ENCODE measurements around the gene DPP10.

Gene DPP10

DNA sequence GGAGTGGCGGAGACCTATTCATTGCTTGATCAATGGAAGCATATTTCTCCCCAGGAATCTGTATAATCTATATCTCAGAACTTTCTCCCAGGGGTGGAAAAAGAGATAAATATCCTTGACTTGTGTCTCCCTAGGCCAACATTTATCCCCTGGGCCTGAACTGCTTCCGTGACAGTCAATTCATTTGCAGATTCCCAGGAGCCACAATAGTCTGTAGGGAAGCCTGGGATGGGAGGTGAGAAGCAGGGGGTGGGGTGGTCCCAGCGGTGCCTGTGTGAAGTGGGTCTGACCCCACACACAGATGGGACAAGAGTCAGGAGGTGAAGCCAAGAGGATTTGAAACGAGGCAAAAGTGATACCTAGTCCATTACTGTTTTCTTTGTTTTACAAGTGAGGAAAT lies 166.8 kb downstream of the DPP10 start:
- no peak for DNase-seq (ENCODE audit: low read depth)

DNA sequence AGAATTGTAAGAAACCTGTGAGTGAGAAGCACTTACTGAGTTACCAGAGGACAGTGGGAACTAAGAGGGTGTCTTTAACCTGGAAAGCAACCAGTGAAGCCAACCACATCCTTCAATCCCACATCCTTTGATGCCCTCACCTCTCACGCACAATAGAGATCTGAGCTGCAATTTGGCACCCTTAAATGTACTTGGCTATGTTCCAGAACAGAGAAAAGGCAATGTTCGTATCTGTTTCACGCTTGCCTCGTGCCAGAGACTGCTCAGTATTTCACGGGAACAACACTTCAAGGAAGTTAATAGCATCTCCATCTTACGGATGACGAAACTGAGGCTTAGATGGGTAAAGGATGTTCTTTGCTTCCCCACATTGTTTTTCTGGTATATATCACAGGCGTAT lies 167.4 kb downstream of the DPP10 start:
- DNase-seq (ENCODE audit: low read depth), result no peak

DNA sequence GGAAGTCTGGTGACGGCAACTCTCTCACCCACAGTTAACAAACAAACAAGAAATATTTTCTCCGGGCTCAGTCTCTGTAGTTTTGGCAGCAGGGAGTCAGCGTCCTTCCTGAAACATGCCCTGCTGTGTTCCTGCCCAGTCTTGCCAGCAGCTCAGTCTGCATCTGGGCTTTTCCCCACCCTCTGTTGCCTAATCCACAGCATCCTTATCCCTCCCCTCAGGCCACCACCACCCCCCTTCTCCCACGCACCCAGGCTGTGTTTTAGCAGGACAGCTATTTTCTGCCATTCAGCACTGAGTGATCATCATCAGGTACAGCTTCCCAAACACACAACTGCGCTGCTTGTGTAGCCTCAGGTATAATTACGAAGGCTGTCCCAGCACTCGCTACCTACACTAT lies 168.2 kb downstream of the DPP10 start:
- DNase-seq (ENCODE audit: low read depth), result no peak

DNA sequence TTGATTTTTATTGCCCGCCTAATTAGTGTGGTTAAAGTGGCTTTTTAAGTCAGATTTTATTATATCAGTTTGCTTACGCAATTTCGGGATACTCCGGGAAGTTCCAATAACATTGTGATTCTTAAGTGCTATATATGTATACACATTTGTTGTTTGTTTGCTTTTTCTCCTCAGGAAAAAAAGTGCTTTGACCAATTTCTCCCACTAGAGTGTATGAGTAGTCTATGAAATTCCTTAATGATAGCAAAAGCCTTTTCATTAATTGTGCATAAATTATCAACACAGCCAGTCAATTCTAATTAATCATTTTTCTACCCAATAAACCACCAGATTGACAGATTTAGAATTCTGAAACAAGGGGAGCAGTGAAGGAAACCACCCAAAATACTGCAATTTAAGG lies 172.2 kb downstream of the DPP10 start:
- no peak for DNase-seq (ENCODE audit: low read depth)

DNA sequence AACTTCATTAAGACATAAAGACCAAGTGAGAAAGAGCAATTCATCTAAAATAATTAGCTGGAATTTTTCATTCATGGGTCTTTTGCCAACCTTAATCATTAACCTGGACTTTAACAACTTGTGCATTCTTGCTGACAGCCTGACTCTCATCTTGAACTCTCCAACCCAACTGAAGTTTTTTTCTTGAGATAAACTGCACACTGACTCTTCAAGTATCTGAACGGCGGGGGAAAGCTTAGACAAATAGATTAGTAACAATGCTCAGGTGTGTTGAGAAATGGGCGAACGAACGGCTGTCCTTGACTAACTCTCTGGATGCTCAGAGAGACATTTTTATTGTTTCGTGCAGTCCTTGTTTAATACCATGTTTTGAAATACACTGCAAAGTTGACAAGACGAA lies 186.0 kb downstream of the DPP10 start:
- no peak for DNase-seq (ENCODE audit: low read depth)

DNA sequence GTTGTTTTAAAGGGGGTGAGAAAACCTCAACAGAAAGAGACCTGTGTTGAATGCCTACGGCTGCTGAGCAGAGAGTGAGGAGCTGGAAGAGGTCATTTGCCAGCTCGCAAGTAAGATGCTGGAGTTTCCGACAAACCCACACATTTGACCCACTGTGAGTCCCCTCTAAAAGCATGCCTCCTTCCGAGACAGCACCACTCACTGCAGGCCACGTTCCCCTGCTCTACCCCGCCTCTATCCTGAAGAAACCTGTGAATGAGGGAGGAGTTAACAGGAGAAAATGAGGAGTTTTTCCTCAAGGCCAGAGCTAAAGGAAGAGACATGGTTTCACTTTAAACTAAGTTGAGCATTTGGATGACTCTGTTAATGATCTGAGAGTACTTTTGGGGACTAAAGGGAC lies 188.7 kb downstream of the DPP10 start:
- DNase-seq (ENCODE audit: low read depth), result no peak

DNA sequence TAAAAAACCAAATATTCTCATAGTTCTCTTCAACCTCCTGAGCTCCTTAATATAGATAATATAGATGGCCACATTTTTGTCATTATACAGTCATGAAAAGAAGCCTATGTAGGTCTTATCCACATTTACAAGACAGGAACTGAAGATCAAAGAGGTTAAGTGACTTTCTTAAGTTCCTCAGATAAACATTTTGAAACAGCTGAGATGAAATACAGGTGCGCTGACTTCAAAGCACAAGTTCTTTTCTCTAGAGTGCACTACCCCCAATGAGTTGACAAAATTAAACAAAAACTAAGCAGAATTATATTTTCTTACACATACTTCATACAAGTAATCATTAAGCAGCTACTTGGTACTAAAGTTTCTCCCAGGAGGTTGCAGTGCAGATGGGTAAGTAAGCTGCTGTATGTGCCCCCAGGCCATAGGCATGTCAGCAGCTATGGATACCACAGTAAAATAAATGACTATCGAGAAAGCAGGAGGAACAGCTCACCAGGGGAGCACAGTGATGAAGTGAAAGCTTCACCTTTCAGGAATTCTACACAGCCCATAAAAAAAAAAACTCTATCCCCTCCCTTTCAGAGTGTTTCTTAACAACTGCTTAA lies 199.8 kb downstream of the DPP10 start:
- DNase-seq (ENCODE audit: low read depth), result no peak

DNA sequence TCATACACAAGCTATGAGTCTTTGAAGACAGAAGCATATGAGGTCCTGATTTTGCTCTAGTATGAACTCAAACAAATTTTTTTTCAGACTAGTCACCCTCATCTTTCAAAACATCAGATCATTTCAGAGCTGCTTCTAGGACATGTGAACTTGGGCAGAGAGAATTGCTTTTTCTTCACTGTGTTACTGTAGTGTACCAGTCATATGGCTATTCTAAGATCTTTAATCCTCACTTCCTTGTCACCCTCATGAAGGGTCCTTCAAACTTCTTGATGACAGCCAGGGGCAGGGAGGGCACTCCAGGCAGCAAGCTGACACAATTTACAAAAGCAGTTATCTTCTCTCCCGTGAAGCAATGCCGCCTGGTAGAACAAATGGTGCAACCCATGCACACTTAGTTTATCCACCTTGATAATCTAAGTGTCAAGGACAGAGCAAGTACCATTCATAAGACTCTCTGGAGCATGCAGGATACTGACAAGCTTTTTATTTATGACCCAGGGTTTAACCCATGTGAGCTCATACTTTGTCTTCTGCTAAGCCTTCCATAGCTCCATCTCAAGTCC lies 200.6 kb downstream of the DPP10 start:
- no peak for DNase-seq (ENCODE audit: low read depth)

DNA sequence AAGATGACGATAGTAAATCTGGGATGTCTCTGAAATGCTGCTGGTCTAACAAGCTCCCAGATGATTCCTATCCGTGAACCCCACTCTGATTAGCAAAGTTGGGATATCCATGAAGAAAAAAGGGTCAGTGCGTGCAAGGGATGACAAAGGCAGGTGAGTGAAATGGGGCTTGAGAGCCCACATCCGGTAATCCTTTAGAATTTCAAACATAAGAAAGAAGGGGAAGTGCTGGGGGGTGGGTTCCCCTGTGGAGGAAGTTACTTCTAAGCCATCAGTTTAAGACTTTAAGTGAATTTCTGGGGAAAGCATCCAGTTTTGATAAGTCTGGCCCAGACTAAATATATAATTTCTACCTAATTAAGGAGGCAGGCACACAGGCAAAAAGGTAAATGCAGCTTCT lies 209.5 kb downstream of the DPP10 start:
- no peak for DNase-seq (ENCODE audit: low read depth)

DNA sequence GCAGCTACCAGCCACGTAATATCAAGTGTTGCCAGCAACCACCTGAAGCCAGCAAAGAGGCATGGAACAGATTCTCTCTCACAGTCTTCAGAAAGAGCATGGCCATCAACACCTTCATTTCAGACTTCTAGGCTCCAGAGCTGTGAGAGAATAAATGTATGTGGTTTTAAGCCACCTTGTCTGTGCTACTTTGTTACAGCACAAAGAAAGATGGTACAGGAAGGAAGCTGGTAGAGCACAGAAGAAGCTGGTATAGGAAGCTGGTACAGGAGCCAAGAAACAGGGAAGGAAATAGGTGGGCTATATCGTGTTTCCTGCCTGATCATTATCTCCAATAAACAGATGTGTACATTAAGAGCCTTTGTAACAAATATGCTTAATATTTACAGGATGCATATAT lies 217.4 kb downstream of the DPP10 start:
- no peak for DNase-seq (ENCODE audit: low read depth)

DNA sequence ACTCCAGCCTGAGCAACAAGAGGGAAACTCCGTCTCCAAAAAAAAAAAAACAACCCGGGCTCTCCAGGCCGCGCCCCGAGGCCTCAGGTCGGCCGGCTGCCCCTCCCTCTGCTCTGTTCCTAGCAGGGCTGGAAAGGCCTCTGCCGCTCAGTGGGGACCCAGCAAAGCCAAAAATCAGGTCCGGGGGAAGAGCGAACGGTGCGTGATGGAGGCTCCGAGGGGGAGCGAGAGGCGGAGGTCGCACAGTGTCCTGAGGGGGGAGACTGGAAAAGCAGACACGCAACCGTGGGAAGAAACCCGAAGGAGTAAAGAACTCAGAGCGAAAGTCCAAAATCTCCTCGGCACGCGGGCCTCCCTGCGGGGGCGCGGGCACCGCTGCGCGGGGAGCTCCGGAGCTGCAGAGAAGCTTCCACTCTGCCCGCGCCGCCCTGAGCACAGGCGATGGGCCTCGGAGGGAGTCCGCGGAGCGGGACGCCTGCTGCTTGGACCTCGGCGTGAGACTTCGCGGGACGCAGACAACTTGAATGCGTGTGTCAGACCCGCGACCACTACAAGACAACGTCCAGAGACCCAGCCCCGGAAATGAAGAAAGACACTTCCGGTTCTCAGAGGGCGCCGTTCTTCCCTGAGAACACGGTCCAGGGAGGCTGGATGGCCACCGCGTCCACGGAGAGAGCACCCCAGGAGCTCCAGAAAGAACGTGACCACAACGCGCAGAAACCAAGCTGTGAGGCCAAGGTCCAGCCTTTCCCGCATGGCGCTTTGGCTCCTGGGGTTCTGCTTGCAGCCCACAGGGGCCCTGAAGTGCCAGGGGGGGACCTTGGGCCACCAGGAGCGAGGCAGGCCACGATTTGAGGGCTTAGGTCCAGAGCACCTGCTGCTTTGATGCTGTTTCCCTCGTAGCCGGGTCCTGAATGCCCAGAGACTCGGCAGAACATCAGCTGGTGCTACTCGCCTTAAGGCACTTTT lies 219.8 kb downstream of the DPP10 start:
- DNase-seq (ENCODE audit: low read depth), result no peak

DNA sequence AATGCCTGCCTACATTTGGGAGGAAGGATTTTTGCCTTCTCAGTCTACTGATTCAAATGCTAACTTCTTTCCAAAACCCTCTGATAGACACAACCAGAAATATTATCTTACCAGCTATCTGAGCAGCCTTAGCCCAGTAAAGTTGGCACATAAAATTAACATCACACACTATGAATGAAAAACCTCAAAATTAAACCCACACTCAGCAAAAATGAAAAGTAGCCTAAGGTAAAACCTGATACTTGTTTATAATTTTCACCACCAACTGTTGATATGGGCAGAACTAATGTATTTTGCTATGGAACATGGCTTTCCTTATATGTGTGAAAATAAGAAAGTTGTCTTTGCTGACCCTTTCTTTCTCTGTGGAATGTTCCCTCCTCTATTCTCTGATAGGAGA lies 226.0 kb downstream of the DPP10 start:
- no peak for DNase-seq (ENCODE audit: low read depth)

DNA sequence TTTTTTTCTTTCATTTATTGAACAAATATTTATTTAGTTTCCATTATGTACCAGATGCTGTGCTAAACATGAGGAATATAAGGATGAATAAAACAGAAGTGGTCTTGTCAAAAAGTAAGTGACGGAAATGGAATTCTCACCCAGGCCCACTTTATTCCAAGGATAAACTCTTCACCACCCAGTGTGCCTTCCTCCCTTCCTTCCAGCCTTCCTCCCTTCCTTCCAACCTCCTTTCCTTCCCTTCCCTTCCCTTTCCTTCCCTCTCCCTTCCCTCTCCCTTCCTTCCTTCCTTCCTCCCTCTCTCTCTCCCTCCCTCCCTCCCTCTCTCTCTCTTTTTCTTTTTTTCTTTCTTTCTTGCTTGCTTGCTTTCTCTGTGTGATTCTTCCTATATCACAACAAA lies 240.8 kb downstream of the DPP10 start:
- no peak for DNase-seq (ENCODE audit: low read depth)

DNA sequence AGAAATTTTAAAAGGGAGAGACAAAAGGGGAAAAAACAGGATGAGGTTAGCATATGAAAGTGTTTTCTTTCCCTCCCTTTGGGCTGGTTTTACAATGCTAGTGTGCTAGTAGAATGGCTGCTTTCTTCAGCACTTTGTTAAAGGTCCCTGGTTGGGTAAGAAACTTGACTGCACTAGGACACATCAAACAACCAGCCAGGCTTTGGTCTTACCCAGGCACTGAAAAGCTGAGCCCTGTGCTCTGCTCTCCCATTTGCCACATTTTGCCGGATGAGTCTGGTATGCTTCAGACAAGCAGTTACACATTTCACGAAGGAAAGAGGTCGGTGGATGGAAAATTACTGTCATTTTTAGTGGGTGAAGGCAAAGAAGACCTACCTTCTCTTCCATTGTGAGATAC lies 242.0 kb downstream of the DPP10 start:
- DNase-seq (ENCODE audit: low read depth), result no peak

DNA sequence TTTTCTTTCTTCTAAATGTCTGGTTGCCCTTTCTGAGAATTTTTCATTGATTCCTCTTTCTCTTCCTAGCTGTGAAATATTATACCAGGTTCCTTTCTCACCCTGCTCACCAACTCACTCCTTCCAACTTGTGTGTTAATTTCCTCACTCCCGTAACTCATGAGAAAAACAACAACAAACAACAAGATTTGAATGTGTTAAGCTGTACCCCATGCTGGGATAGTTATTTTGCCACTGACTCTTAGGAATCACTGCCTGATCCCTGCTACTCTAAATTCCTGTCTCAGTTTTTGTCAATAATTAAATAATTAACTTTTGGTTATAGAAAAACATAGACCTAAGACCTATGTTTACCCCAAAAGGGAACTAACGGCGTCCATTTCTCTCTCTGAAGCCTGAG lies 242.7 kb downstream of the DPP10 start:
- no peak for DNase-seq (ENCODE audit: low read depth)

DNA sequence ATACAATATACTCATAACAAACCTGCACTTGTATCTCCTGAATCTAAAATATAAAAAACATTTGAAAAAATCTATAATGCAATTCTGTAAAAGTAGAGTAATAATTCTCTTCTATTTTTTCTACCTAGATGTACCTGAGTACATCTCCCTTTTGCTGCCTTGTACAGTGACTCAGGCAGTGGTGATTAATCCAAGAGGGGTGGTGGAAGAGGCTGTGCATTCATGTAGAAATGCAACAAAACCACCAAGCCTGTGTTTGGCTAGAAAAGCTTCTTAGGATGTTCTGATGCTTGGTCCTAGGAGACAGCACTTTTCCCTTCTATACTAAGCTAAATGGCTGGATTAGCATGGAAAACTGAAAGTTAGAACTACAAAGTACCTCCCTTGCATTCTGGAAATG lies 245.8 kb downstream of the DPP10 start:
- no peak for DNase-seq (ENCODE audit: low read depth)

DNA sequence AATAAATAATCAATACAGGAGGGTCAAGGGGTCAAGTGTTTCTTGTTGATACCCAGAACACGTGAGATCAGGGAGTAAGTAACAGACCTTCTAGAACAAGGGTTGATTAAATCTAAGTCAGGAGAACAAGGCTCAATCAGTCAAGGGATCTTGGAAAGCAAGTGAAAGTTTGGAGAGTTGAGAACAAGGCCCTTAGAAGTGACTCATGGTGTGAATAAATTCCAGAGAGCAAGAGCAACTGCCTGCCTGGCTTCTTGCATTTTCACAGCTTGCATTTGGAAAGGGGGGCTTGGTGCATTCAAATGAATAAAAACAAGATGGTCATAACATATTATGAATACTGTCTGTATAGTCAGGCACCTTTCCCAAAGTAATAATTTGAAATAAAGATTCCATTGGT lies 256.1 kb downstream of the DPP10 start:
- DNase-seq (ENCODE audit: low read depth), result no peak

DNA sequence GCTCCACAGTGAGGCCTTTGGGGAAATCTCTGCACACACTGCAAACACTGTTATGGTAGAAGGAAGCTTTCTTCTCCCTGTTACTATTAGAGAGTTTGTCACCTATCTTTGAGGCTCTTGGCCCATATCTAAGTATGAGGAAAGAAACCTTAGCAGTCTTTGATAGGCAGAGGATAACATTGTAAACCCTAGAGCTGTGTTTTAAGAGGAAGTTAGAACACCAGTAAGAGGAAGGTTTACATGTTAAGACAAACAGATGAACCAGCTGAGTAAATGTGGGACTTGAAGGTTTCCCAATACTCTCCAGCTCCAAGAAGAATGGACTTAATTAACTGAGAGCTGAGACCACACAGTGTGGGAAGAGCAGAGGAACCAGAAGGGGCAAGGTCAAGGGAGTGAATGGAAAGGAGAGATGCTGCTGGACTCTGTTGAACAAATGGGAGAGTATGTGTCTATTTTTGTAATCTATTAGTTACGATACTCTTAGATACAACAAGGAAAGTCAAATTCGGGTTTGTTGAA lies 257.0 kb downstream of the DPP10 start:
- DNase-seq (ENCODE audit: low read depth), result no peak

DNA sequence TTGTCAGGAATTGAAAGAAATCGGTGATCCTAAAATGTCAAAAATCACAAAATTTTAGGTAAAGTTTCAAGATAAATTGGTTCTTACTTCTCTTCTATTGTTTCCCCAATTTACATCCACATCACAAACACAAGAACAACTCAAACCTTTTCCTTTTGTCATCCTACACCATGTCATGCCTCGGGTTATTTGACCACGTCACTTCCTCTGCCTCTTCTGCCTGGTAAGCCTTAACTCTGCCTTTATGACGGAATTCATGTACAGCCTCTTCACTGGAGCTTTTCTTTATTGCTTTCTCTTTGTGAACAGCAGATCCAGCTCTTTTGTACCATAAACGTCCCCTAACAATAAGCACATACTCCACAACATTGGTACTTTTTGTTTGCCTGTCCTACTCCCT lies 258.0 kb downstream of the DPP10 start:
- no peak for DNase-seq (ENCODE audit: low read depth)

DNA sequence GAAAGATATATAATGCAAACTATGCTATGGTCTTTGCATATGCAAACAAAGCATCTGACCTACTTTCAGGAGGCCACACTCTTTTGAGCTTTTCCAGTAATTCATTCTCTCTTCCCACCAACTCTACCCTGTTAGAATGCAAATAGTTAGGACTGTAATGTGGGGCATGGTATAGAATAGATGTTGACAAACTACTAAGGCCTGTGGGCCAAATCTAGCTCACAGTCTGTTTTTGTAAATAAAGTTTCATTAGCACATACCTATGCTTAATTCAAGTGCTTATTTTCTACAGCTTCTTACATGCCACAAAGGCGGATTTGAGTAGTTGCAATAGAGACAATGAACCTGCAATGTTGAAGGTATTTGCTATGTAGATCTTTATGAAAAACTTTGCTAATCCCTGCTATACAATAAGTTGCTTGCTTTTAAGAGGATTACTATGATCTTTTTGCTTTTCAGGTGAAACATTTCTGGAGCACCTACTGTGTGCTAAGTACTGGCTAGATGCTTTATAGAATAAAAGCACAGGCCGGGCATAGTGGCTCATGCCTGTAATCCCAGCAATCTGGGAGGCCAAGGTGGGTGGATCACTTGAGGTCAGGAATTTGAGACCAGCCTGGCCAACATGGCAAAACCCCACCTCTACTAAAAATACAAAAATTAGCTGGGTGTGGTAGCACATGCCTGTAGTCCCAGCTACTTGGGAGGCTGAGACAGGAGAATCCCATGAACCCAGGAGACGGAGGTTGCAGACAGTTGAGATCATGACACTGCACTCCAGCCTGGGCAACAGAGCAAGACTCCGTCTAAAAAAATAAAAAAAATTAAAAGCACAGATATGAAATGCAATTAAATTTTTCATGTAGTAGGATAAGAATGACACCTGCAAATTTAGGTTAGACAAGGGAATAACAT lies 267.8 kb downstream of the DPP10 start:
- DNase-seq (ENCODE audit: low read depth), result no peak

DNA sequence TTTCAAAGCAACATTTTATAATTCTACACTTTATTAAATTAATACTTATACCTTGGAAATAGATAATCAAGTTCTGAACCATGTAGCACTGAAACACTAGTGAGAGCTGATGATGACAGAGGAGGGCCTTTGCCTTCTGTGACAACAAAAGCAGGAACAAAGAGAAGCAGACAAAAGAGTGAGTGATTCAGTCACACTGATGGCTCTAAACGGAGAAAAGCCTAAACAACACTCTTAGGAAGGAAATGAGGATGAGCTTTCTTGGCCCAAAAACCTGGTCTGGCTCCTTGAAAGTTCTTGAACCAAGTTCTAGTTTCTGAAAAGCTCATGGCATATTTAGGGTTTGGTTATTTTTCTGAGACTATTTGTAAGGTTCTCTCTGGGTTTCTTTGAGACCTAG lies 271.9 kb downstream of the DPP10 start:
- DNase-seq (ENCODE audit: low read depth), result no peak

DNA sequence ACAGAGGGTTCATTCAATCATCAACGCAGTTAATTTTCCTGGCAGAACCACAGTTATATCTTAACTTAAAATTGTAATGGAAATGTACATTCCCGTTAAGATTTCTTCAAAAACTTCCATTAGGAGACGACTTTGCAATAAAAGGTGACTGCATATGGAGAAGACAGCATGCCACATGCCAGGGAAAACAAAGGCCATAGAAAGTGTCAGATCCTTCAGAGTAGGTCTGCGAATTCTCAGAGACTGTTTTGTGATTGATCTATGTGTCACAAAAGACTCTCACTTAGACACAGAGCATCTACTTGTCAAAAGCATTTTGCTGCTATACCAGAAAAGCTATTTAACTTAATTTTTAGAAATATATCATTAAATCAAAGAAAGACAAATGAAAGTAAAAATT lies 274.6 kb downstream of the DPP10 start:
- DNase-seq (ENCODE audit: low read depth), result no peak
